RWPE2 (cell line): ENCODE results near the gene FOXN3.

Experiments
- ATAC-seq: fragments of 200-7000 bp; cut with Tn5 transposase; 3 replicates; pipeline ENCODE4 v1.9.1; 2021; ENCODE audit warnings: low read depth
- DNase-seq: peaks from one replicate; pipeline ENCODE4 v3.0.0-alpha.2; 2020; ENCODE audit warnings: low spot score
- H3K27ac ChIP-seq: fragments of 450-650 bp; 2 replicates; pipeline ENCODE4 v1.5.1; 2017; ENCODE audit warnings: mild to moderate bottlenecking; ENCODE audit not compliant: poor library complexity, severe bottlenecking
- H3K27me3 ChIP-seq: fragments of 250-450 bp; sonication (Bioruptor Pico); 2 replicates; pipeline ENCODE4 v1.5.1; 2021; ENCODE audit warnings: mild to moderate bottlenecking, moderate library complexity; ENCODE audit not compliant: insufficient read depth, poor library complexity, severe bottlenecking
- H3K36me3 ChIP-seq: fragments of 250-450 bp; sonication (Bioruptor Pico); 2 replicates; pipeline ENCODE4 v1.5.1; 2020; ENCODE audit warnings: low read depth, mild to moderate bottlenecking, moderate library complexity
- H3K4me1 ChIP-seq: fragments of 250-450 bp; sonication (Bioruptor Pico); 2 replicates; pipeline ENCODE4 v1.5.1; 2021; ENCODE audit warnings: mild to moderate bottlenecking, moderate library complexity; ENCODE audit not compliant: insufficient read depth, poor library complexity, severe bottlenecking
- H3K4me3 ChIP-seq: fragments of 250-450 bp; sonication (Bioruptor Pico); 2 replicates; pipeline ENCODE4 v1.5.1; 2021; ENCODE audit warnings: mild to moderate bottlenecking, moderate library complexity; ENCODE audit not compliant: severe bottlenecking
- H3K9me3 ChIP-seq: fragments of 250-450 bp; sonication (Bioruptor Pico); 2 replicates; pipeline ENCODE4 v1.5.1; 2021; ENCODE audit warnings: mild to moderate bottlenecking, moderate library complexity; ENCODE audit not compliant: severe bottlenecking
- TF ChIP-seq, protein P1 (sequence below): fragments of 450-650 bp; IDR thresholded peaks from one replicate; pipeline ENCODE4 v1.5.1; 2017; ENCODE audit warnings: mild to moderate bottlenecking, moderate library complexity; ENCODE audit not compliant: poor library complexity, severe bottlenecking

Gene FOXN3

DNA sequence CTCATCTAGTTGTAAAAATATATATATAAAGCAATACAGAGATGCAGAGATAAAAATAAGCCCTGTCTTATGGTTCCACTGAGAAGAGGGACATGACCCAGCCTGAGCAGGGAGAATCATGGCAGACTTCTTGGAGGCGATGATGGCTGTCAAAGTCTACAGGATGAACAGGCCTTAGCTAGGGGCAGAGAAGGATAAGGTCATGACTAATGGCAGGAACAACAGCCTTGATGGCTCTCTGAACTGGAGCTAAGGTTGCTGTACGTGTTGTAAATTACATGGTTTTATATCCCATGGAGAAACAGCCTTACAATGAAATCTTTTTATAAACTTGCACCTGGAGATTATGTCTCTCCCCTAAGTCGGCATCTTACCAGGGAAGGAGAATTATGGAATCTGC, 32.4 kb downstream of the FOXN3 start:
- H3K9me3 ChIP-seq = peaks cover 8% of the 10 kb centered on the region
- H3K4me1 ChIP-seq = no peaks in the 10 kb centered on the region
- TF ChIP-seq, protein P1, sequence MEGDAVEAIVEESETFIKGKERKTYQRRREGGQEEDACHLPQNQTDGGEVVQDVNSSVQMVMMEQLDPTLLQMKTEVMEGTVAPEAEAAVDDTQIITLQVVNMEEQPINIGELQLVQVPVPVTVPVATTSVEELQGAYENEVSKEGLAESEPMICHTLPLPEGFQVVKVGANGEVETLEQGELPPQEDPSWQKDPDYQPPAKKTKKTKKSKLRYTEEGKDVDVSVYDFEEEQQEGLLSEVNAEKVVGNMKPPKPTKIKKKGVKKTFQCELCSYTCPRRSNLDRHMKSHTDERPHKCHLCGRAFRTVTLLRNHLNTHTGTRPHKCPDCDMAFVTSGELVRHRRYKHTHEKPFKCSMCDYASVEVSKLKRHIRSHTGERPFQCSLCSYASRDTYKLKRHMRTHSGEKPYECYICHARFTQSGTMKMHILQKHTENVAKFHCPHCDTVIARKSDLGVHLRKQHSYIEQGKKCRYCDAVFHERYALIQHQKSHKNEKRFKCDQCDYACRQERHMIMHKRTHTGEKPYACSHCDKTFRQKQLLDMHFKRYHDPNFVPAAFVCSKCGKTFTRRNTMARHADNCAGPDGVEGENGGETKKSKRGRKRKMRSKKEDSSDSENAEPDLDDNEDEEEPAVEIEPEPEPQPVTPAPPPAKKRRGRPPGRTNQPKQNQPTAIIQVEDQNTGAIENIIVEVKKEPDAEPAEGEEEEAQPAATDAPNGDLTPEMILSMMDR = no peak
- H3K27me3 ChIP-seq = no peaks in the 10 kb centered on the region
- H3K36me3 ChIP-seq = no peaks in the 10 kb centered on the region
- DNase-seq = no peak
- no peak overlapping the region for H3K4me3 ChIP-seq
- no peak overlapping the region for H3K27ac ChIP-seq
- no peak for ATAC-seq

DNA sequence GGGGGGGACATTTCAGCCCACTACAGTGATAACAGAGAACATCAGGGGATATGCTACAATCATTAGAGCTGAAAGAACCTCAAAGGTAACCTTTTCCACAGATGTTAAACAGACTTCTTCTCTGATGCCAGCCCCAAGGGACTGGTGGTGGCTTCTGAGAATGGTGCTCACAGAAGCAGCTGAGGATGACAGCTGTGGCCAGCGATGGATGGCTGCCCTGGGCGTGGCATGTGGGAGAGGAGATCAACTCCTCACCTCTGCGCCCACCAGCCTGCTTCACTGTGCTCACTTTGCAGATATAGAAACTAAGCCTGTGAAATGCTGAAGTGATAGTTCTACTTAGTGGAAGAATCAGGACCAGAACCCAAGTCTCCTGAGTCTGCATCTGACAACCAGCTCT, 33.0 kb downstream of the FOXN3 start:
- no peak for ATAC-seq
- H3K36me3 ChIP-seq = no peaks in the 10 kb centered on the region
- H3K27me3 ChIP-seq = no peaks in the 10 kb centered on the region
- no peak overlapping the region for H3K27ac ChIP-seq
- DNase-seq = no peak
- TF ChIP-seq, protein P1 = no peak
- H3K4me3 ChIP-seq = no peak overlapping the region
- peaks cover 8% of the 10 kb centered on the region for H3K9me3 ChIP-seq
- H3K4me1 ChIP-seq = no peaks in the 10 kb centered on the region

DNA sequence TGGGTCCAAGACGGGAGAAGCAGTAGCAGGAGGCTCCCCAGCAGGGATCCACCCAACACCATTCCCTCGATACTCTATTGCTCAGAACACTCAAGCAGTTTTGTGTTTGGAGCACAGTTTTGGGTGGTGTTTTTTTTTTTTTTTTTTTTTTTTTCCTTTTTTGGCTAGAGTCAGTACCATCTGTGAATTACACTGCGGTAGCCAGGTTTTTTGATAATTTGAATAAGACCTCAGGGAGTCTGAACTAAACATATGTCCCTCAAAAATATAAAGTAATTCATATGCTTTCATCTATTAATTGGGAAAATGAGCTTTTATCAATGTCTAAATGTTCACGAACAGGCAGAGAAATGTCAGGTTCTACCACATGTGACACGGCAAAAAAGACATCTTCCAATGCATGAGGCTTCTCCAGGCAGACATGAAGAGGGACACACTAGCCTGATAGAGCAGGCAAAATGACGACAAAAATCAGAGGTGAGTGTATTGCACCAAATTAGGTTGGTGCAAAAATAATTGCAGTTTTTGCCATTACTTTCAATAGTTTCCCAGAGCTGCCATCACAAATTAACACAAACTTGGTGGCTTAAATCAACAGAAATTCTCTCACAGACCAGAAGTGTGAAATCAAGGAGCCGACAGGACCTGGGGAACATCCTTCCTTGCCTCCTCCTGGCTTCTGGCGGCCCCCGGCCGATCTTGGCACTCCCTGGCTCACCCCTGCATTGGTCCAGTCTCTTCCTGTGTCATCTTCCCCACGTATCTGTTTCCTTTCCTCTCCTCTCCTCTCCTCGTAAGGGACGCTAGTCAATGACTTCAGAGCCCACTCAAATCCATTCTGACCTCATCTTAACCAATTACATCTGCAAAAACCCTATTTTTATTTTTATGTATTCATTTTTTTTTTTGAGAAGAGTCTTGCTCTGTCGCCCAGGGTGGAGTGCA, 33.9 kb downstream of the FOXN3 start:
- ATAC-seq (no peak), DNase-seq (no peak)
- no peak overlapping the region for H3K27ac ChIP-seq
- TF ChIP-seq, protein P1 = no peak
- no peaks in the 10 kb centered on the region for H3K27me3 ChIP-seq
- no peaks in the 10 kb centered on the region for H3K36me3 ChIP-seq
- H3K9me3 ChIP-seq = peaks cover 8% of the 10 kb centered on the region
- no peaks in the 10 kb centered on the region for H3K4me1 ChIP-seq
- no peak overlapping the region for H3K4me3 ChIP-seq

DNA sequence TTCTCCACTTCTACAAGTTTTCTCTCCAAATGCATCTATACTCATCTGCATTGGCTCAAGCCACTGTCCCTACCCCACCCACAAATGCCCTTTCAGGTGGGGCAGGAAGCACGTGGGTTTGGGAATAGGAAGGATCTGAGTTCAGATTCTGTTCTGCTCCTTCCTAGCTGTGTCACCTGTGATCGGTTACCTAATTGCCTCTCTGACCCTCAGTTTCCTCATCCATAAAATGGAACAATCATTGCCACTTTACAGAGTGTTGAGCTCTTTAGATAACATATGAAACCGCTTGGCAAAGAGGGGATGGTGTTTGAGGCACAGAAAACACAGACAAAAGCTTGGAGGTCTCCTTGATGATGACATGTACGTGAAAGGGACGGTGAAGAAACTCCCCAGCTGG, 34.5 kb downstream of the FOXN3 start:
- DNase-seq = no peak
- H3K4me1 ChIP-seq = no peaks in the 10 kb centered on the region

More for the DNA sequence above, 34.5 kb downstream of the FOXN3 start:
- Histone ChIP-seq H3K36me3 (no peaks in the 10 kb centered on the region), H3K9me3 (peaks cover 8% of the 10 kb centered on the region), H3K27me3 (no peaks in the 10 kb centered on the region), H3K4me3 (no peak overlapping the region), H3K27ac (no peak overlapping the region)
- no peak for ATAC-seq
- TF ChIP-seq, protein P1 = no peak
